ENCODE measurements around the gene JCAD.
"Not testable (repeated sequence)": the region's sequence is repeated elsewhere in the genome, so short reads cannot be mapped to it uniquely, and the experiment has no call there.

JCAD gene

GRCh38 chr10:30059209-30060107, at the start of gene JCAD:
TSS of gene JCAD (minus strand) at chr10:30059586. CDS start at chr10:30047812, 11,774 bp downstream.
- DNase-seq: no peak

GRCh38 chr10:30106987-30107386, 47.6 kb upstream of the JCAD start:
- no peak for DNase-seq

DNA sequence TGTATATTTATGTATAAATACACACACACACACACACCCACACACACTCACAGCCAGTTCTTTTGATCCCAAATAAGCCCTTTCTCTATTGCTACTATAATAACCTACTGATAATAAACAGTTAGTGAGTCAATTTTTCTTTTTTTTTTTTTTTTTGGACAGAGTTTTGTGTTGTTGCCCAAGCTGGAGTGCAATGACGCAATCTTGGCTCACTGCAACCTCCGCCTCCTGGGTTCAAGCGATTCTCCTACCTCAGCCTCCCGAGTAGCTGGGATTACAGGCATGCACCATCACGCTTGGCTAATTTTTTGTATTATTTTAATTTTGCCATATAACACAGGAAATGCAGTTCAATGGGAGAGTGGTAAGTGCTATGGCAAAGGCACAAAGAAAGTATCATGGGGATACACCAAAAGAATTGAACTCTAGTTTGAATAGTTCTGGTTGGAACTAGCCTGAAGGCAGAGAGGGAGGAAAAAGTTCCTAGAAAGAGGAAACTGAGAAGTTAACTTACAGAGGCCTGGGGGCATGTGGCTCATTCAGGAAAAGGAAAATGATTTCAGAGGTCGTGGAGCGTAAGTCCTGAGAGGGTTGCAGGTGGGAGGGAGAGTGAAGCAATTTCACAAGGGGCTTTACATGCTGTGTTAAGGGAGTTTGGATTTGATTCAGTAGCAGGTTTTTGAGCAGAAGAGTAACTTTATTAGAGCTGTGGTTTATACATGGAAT, 44.4 kb upstream of the JCAD start:
- no peak for DNase-seq

- DNase-seq: not testable (repeated sequence)
Observed at GRCh38 chr10:30099706-30100105, 40.3 kb upstream of the JCAD start.

DNA sequence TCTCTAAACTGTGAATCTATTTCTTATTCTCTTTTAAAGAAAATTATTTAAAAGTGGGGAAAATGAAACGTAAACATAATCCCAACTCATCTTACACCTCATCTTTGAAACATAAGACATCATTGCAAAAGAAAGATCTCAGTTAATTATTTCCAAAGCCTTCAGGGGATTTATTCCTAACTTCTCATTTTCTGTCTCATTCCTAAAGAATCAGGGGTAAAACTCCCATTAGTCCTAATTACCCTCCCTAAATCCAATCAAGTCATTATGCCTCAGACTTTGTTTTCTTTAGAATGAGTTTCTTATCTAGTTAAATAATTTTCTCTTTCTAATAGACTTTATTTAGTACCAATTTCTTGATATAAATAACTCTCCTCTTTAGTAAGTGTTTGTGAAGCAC, 39.7 kb upstream of the JCAD start:
- no peak for DNase-seq

DNA sequence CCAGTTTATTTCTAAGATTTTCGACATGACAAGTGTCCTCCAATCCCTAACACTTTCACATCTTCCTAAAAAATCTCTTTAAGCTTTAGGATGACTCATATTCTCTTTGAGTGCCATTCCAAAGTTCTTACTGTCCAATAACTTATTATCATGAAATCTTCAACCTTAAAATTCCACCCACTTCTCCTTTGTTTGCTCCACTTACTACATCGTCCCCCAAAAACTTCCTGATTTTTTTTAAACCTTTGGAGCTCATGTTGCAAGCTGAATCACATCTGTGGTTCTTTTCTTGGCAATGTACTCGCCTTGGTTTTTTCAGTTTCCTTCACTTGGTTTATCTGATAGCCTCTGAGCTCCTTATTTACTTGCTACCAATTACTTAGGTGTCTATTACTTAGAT, 39.2 kb upstream of the JCAD start:
- DNase-seq: no peak

DNA sequence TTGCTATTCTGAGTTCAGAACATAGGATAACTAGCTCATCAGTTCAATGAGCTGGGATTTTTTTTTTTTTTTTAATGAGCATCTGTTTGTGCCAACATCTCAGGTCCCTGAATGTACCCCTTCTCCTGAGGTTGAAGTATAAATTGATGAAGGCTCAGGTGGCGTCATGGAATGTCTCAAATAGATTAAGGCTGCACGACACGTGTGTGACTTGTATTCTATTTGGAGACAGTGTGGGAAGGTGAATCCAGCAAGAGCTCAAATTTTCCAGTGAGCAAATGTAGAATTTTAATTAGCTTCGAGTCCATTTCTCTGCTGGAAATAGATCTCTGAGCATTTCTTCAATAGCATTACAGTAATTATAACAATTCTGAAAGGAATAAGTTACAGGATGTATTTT, 37.2 kb upstream of the JCAD start:
- DNase-seq: no peak

DNA sequence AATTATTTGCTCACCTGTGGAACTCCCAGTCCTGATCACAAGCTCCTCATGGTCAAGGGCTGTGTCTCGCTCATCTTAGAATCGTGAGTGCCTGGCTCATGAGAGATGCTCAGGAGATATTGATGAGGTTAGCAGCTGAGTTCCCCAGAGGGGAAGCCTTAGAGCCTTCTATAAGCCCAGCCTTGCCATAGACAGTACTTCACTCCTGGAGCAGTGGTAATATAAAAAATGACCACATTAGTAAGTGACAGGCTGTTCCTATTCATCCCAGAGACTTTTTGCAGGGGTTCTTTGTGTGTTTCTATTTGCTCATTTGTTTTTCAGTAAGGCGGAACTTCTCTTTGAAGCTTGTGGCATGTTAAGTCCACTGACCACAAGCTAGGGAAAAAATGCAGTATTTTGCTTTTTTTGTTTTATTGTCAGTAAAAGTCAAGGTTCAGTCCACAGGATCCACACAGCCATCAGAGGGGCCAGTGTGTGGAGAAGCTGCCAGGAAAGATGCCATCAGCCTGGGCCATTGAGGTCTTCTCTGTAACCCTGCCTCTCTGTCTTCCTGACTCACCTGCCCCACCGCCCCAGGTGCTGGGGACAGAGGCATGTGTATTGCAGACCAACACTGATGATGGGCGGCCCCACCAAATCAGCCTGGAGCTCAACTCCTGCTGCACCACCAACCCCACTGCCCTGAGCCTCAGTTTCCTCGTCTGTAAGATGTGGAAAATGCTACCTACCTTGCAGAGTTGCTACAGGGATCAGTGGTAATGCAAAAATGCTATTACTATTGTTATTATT, 36.4 kb upstream of the JCAD start:
- DNase-seq: no peak

- no peak for DNase-seq
Observed at GRCh38 chr10:30094601-30095000, 35.2 kb upstream of the JCAD start.

DNA sequence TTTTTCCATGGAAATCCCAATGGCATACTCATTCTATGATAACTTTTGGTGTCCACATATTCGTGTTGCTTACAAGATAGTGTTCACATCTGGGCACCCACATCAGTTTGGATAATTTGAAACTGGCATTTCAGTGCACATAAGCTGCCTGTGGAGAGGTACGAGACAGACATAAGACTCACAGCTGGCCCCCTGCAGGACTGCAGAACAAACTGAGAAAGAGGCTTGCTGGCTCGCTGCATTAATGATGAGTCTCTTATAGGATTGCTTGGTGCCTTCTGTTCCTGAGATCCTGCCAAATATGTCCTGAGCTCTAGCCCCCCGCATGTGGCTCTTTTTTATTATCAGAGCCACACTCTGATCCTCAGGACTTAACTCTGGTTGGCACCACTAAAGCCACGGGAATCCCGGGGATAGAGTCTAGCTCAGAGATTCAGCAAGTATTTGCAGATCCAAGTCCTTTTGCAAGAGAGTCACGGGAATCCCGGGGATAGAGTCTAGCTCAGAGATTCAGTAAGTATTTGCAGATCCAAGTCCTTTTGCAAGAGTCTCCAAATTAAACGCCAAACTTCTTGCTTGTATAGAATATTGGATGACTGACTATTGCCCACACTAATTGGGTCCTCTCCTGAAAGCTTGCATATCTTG, 34.0 kb upstream of the JCAD start:
- DNase-seq: no peak

DNA sequence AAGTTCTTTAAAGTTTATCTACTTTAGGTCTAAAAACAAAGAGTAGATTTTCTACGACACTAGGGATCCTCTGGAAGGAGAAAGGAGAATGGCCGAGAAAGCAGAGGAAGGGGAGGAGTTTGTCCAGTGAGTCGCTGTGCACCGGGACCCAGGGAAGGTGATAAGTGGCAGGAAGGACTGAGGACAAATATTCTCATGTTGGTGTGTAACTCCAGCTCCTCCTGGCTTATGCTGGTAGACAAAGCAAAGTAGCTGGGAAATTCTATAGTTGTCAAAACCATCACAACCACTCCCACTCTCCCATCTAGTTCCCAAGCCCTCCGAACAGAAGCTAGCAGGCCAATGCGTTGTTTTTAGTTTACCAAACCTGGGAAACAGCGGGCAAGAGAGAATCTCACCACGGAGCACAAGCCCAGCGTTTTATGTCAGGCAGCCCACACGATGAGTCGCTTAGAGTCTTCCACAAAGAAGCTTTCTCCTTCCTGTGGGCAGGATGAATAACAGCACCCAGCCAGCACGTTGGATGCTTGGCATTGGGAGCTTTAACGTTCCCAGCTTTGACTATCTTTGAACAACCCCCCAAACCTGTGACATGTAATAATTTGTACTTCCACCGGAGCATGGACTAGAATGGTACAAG, 32.9 kb upstream of the JCAD start:
- no peak for DNase-seq

GRCh38 chr10:30091136-30091535, 31.8 kb upstream of the JCAD start:
- DNase-seq: no peak

DNA sequence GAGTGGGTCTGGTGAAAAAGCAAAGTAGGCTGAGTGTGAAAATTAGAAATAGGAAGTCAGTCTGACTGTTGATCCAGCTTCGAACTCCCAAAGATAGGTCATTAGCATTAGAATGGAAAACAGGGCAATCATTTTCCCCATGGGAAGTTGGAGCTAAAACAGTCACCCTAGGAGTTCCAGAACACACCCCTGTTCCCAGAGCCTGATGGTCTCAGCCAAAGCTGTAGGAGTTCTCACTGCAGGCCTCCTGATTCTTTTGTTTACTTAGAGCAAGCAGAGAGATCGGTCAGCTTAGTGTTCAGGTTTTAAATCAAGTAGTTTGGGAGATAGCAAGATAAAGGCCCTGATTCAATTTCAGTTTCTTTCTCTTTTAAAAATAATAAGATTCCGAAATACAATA, 28.8 kb upstream of the JCAD start:
- DNase-seq: no peak

DNA sequence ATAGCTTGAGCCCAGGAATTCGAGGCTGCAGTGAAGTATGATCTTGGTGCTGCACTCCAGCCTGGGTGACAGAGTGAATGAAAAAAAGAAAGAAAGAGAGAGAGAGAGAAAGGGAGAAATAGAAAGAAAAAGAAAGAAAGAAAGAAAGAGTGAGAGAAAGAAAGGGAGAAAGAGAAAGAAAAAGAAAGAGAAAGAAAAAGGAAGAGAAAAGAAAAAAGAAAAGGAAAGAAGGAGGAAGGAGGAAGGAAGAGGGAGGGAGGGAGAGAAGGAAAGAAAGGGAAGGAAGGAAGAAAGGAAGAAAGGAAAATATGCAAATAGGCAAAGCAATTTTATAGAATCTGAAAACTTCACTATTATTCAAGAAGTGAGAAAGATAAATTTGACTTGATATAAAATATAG, 24.5 kb upstream of the JCAD start:
- DNase-seq: no peak

DNA sequence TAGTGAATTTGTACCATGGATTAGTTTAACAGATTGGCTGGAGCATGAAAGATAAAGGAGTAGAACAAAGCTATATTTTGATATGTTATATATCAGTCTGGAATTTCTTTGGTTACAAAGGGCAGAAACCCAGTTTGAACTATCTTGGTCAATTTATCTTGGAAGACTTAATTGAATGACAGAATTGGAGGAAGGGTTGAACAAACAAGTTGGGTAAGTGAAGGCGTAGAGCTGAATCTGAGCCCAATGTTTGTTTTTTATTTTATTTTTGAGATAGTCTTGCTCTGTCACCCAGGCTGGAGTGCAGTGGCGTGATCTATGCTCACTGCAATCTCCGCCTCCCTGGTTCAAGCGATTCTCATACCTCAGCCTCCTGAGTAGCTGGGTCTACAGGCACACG, 21.8 kb upstream of the JCAD start:
- no peak for DNase-seq

DNA sequence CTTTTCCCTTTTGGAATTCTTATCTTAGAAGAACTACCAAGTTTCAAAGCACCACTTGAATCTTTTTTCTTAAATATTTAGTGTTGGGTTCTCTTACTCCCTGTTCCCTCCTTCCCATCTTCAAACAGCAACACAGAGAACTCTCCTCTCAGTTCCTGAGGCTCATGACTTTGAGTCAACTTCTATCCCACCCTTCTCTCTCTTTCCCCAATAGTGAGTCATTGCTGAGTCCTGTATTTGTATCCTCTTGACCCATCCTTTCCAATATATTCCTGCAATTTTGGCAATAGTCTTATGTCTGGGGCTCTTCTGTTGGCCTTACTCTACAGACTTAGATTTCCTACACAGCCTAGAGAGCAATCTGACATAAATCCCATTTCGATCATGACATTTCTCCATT, 20.8 kb upstream of the JCAD start:
- no peak for DNase-seq

GRCh38 chr10:30079408-30079807, 20.0 kb upstream of the JCAD start:
- DNase-seq: no peak

- DNase-seq: no peak
Observed at GRCh38 chr10:30075481-30075880, 16.1 kb upstream of the JCAD start.

DNA sequence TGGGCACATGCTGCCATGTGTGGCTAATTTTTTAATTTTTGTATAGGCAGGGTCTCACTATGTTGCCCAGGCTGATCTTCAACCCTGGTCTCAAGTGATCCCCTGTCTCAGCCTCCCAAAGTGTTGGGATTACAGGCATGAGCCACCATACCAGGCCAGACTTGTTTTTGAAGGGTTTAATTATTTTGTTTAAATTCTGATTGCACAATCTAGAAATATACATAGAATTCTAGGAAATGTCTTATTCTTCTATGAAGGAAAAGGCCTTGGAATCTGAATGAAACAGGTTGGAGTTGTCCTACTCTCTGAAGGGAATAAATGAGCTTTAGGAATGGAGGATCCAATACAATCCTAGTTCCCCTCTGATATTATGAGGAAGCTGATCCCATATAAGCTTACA, 15.5 kb upstream of the JCAD start:
- no peak for DNase-seq

GRCh38 chr10:30074090-30074489, 14.7 kb upstream of the JCAD start:
- DNase-seq: no peak

- no peak for DNase-seq
Observed at GRCh38 chr10:30073767-30074060, 14.3 kb upstream of the JCAD start.

DNA sequence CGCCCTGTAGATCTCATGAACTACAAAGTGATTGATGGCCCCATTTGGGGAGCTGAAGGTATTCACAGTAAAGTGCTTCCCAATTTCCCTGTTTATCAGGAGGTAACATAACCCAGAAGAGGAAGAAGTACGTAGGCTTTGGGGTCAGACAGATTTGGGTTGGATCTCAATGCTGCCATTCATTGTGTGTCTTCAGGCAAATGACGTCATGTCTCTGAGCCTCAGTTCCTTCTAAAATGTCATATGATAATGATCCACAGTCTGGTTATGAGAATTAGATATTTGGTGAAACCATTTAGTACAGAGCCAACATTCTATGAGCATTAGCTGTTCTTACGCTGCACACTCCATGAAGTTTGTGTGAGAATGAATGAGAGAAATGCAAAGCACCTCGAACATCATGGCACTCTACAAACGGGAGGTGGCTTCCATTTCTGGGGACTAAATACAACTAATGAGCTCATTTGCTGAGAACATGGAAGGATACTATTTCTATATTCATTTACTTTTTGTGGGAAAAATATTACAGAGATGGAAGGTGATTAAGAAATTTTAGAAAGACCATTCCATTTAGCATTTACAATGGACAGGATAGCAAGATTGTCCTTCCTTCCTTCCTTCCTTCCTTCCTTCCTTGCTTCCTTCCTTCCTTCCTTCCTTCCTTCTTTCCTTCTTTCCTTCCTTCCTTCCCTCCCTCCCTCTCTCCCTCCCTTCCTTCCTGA, 13.8 kb upstream of the JCAD start:
- DNase-seq: no peak
